Stimulated activated CD4-positive, alpha-beta T cell treated with anti-CD3 and anti-CD28 coated beads, Interleukin-1b, Interleukin-23, amount 100 ng/mL, for 1 hour (primary cell): Measurements from ENCODE around the gene ARVCF.

Source experiments
- DNase-seq, 2 donors: peaks; one replicate each; pipeline ENCODE4 v3.0.0-alpha.2; 2020; ENCODE audit warnings: low read depth in 2 of 2

Gene ARVCF

DNA sequence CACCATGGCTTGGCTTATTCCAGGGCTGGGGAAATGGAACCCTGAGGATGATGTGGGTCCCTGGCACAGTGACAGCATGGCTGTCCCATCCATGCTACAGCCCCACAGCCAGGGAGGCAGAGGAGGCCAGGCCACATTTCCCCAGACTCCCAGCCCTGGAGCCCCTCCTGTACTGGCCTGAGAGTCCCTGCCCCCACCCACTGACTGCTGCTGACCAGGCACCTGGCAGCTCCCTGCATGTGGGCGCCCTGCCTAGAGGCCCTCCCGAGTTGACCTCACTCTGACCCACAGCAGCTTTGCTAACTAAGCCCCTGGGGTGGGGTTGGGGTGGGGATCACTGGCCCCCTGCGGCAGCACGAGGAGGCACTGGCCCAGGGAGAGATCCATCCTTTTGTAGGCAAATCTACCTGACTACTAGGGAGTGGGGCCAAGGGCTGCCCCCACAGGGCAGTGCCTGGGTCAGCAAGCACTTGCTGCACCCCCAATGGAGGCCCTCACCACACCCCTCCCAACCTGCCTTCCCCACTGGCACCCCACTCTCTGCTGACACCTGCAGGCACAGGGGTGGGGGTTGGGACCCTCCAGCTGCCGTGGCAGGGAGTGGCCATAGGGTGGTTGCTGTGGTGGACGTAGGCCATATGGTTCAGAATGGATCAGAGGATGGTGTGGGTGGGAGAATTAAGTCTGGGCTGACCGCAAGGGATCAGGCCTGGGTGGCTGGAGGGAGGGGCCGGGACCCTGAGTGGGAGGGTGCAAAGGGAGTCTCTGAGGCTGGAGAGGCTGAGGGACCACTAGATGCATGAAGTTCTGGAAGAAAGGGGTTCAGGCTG is 17.4 kb downstream of the ARVCF start:
- DNase-seq, result no peak

DNA sequence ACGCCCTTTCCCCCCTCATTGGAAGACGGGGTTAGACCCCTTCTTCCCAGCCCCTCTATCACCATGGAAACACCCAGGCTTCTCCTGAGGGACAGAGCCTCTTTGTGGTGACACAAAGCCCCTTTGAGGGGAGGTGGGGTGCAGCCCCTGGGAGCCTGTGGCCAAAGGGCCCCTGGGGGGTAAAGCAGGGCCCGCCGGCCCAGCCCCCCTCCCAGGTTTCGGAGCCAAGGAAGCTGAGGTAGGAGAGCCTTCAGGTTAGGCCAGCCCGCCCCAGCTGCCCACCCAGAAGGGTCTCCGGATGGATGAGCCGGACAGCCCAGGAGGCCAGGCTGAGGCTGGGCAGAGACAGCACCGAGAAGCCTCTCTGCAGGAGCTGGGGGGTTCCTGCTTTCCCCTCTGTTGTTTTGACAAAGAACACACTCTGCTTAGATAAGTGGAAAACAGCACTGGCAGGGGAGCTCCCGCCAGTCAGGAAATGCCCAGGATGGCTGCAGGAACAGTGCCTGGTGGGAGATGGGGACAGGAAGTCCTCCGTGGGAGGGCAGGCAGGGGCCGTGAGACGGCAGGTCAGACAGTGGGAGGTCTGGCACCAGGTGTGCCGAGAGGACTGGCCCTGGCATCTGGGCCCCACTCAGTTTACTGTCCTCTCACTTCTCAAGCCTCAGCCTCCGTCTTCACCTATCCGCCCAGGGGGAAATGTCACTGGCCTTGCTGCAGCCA is 18.2 kb downstream of the ARVCF start:
- DNase-seq, result no peak

DNA sequence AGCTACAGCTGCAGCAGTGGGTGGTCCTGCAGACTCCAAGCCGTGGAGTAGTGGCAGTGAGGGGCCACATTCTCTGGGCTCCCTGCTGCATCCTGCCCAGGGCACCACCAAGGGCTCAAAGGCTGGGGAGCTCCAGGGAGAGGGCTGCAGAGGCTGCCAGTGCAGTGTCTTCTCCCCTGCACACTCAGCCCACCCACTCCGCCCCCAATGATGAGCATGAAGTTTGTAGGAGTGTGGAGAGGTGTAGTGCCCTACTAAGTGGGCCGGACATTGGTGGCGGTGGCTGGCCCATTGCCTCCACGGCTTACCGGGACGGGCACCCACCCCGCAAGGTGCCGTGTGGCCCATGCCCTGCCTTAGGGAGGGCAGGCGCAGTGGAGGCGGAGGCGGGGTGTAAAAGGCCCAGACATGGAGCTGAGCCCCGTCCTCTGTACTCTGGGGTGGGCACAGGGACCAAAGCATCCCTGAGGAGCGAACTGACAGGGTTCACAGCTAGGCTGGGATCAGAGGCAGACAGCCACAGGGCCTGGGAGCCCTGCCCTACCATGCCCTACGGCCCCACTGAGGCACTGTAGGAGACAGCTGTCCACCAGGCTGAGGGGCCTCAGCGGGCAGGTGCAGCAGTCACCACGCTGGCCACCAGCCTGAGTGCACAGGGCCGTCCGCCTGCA is 18.9 kb downstream of the ARVCF start:
- no peak for DNase-seq

DNA sequence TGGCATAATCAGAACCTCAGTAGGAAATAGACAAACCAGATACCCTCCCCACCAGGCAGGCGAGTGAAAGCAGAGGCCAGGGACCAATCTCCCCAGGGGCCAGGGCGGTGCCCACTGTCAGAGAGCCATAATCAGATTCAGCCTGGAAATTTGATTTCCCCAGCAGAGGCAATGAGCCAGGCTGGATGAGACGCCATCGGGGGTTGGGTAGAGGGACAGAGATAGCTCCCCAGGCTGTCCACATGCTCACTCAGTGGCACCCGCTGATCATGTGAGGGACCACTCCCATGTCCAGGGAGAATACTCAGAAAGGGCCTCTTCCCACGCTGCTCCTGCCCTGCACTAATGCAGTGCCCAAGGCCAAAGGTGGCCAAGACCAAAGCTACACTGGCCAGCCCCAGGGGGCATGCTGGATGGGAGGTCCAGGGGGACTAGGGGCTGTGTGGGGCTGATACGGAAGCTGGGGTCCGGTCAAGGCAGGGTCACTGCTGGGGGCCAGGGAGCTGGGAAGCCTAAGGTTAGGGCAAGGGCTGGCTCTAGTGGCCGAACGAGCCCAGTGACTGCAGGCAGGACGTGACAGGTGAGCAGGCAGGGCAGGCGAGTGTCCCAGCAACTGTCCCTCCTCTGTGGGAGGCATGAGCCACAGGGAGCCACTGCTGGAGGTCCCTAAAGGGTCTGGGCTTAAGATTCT is 19.8 kb downstream of the ARVCF start:
- no peak for DNase-seq

DNA sequence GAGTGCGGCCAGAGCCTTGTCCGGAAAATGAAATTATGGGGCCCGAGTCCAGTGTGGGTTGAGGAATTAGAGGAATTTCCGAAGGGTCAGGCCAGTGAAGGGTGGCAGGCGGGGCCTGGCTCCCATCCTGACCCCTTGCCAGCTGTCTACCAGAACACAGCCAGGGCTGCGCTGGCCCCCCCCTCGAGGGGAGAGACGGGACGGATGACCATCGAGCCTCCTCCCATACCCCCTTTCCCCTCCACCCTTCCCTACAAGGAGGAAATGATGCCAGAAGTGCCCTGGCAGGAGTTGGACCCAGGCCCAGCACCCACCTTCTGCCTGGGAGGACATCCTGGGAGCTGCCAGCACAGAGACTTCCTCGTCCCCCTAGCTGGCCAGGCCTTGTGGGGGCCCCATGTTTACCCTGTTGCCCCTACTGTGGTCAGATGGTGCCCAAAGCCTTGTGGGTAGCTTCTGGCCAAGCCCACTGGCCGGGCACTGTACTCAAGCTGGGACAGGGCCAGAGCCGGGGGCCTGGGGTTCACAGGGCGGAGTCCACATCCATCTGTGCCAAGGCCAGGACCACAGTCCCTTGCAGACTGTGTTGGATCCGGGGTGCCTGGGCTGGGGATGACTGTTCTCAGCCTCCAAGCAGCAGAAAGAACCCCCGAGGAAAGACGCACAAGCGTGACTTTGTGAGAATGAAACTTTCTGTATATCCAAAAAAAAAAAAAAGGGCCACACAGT is 20.8 kb downstream of the ARVCF start:
- DNase-seq, result no peak

GRCh38 chr22:19994851-19995610 is 21.6 kb downstream of the ARVCF start:
- DNase-seq, result no peak

GRCh38 chr22:19993926-19994325 is 22.7 kb downstream of the ARVCF start:
- DNase-seq, result no peak

DNA sequence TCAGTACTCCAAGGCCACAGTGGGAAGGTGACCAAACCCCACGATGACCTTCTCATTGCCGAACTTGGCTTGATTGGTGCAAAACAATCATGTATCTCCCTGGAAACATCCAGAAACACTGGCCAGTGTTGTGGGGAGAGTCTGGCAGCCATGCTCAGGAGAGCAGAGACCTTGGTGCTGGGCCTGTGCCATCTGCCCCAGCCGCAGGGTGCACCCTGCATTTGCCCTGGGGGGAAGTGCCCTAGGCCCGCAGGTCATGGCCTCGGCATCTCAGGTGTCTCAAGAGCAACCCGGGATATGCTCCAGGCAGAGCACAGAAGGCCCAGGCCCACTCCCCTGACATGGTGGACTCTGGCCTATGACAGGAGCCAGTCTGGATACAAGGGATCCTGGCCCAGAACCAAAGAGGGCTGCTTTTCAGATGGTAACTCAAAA is 23.7 kb downstream of the ARVCF start:
- DNase-seq, result no peak

- DNase-seq, result no peak
Observed at GRCh38 chr22:19992481-19992911, 24.1 kb downstream of the ARVCF start.

GRCh38 chr22:19991645-19992451 is 24.8 kb downstream of the ARVCF start:
- DNase-seq, result no peak

DNA sequence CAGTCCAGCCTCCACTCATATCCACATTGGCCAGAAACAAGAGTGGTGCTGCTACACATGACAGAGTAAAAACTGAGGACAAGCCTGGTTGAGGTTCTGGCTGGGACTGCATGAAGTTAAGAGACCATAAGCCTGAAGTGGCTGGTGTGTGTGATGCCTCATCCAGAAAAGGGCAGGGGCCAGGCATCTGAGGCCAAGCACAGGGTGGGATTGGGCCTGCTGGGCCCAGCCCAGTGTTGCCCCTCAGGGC is 25.3 kb downstream of the ARVCF start:
- DNase-seq, result no peak

DNA sequence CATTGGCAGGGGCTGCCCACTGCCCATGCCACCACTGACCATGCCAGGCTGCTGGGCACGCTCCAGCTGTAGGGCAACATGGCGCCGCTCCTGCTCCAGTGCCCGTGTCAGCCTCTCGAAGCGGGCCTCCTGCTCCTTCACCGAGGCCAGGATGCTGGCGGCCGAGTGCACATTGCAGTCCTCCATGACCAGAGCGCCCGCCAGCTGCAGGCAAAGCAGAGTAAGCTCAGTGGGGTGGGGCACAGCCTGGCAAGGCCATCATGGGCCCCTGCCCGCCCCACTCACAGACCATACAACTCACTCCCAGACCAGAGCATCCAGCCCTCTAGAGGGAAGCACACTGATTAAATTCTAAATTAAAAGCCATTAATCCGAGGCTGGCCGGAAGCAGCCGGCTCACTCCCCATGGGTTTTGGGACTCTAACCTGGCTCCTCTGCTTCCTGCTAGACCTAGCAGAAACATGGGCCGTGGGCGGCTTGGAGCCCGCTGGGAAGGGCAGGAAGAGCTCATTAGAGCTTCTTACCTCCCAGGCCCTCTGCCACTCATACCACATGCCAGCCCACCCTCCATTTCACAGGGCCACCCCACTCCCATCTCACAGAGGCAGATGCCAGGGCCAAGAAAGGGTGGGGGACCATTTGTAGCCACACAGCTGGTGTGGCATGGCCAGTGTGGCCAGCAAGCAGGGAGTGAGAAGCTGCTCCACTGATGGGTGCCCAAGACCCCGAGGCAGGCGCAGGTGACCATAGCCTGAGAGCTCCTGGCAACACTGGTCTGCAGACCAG is 25.8 kb downstream of the ARVCF start:
- DNase-seq, result no peak

DNA sequence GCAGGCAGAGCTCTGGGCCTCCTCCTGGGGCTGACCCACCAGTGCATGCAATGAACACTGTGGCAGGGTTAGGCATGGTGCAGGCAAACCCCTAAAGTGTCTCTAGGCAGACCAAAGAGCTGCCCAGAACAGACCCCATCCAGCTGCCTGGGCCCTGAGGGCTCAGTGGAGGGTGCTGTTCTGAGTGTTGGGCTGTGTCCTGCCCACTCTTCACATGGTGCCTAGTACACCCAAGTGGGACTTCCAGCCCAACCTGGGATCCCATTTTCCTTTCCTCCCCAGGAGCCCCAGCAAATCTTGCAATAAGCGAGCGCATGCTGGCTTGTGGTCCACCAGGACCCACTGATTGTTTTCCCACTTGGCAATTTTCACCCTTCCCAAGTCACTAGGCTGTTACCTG is 26.4 kb downstream of the ARVCF start:
- no peak for DNase-seq

GRCh38 chr22:19989725-19990067 is 26.9 kb downstream of the ARVCF start:
- no peak for DNase-seq

- DNase-seq, result no peak
Observed at GRCh38 chr22:19988965-19989724, 27.5 kb downstream of the ARVCF start.

DNA sequence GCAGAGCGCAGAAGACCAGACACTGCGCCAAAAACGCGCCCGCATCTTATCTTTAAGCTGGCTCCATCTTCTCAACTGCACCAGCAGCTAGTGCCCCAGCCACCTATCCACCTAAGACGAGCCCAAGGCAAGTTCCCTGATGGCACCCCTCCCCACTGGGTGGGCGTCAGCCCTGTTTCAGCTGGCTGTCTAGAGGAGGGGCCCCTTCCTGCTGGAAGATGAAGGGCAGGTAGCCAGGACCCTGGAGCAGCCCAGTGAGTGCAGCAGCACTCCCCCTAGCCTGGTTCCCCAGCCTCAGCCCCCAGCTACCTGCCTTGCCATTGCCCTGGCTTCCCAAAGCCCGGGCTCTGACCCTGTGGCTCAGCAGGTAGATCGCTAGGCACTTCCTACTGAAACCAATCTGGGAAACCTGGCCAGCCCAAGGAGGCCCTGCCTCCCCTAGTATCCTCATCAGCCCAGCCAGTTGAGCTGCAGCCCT is 28.3 kb downstream of the ARVCF start:
- no peak for DNase-seq

- no peak for DNase-seq
Observed at GRCh38 chr22:19987394-19988306, 29.0 kb downstream of the ARVCF start.
